OCI-LY3 (cell line): Measurements from ENCODE around the gene NFATC2IP.

ENCODE experiments used
- CTCF ChIP-seq: fragments of 200-600, 300-600 bp; sonication (generic); IDR thresholded peaks from 2 replicates; pipeline ENCODE4 v1.5.1; 2014; ENCODE audit warnings: antibody characterized with exemption, low read length, low read depth
- EZH2phosphoT487 ChIP-seq: fragments of 200-600 bp; shearing (Covaris generic); IDR thresholded peaks from 2 replicates; pipeline ENCODE4 v1.6.1; 2018; ENCODE audit warnings: antibody characterized with exemption, mixed run types, low read depth

GRCh38 chr16:28958216-28958615 lies 7.5 kb downstream of the NFATC2IP start:
- TF ChIP-seq CTCF (no peak), EZH2phosphoT487 (no peak)
